Caco-2 (cell line): ENCODE data around the gene GABRP. TPM values are rescaled to one million over a fixed set of nuclear protein-coding genes. Genes with fewer than 3 reads are reported as not detected.

ENCODE experiments used
- BruUV-seq: library from RNA; stranded (reverse); fragments of 400-500 nt; replicated peaks from 2 replicates; lab custom pipeline; 2021; lab: Mats Ljungman, UMichigan
- CTCF ChIA-PET: fragments of 300-600 bp; sonication (Branson Sonifier 250); formaldehyde crosslinking; loops from one replicate; lab custom pipeline; 2022; ENCODE audit warnings: antibody characterized with exemption; lab: Charles Lee
- POLR2A ChIA-PET: fragments of 300-600 bp; sonication (Branson Sonifier 250); formaldehyde crosslinking; loops from one replicate; lab custom pipeline; 2022; ENCODE audit warnings: antibody characterized with exemption; lab: Charles Lee
- DNase-seq, 2 experiments: peaks; one replicate each; pipeline versions ENCODE4 v3.0.0 to v3.0.0-alpha.2; 2020 to 2022
- H3K27me3 ChIP-seq: replicated peaks from 2 replicates; pipeline ENCODE4 v1.6.0; 2011; ENCODE audit warnings: low read length; ENCODE audit not compliant: control insufficient read depth, insufficient read depth
- H3K36me3 ChIP-seq: 2 replicates; pipeline ENCODE4 v1.5.1; 2011; ENCODE audit warnings: low read length; ENCODE audit not compliant: control insufficient read depth, insufficient read depth
- H3K4me1 ChIP-seq: fragments of 250-450 bp; sonication (Bioruptor Pico); 2 replicates; pipeline ENCODE4 v1.5.1; 2020; ENCODE audit warnings: mild to moderate bottlenecking
- H3K4me3 ChIP-seq: 2 replicates; pipeline ENCODE4 v1.5.1; 2011; ENCODE audit warnings: low read depth, mild to moderate bottlenecking, control low read depth, low read length
- H3K9me3 ChIP-seq: fragments of 250-450 bp; sonication (Bioruptor Pico); 2 replicates; pipeline ENCODE4 v1.5.1; 2020; ENCODE audit warnings: mild to moderate bottlenecking, moderate library complexity
- H3K27ac Mint-ChIP-seq: one replicate; pipeline ENCODE4 v1.8.0; 2022; ENCODE audit warnings: mixed read lengths; ENCODE audit not compliant: unreplicated experiment
- H3K27me3 Mint-ChIP-seq: one replicate; pipeline ENCODE4 v1.8.0; 2022; ENCODE audit warnings: mixed read lengths; ENCODE audit not compliant: insufficient read depth, unreplicated experiment
- H3K36me3 Mint-ChIP-seq: one replicate; pipeline ENCODE4 v1.8.0; 2022; ENCODE audit warnings: mild to moderate bottlenecking, mixed read lengths; ENCODE audit not compliant: insufficient read depth, unreplicated experiment
- H3K4me1 Mint-ChIP-seq: one replicate; pipeline ENCODE4 v1.8.0; 2022; ENCODE audit warnings: low read depth, mixed read lengths; ENCODE audit not compliant: unreplicated experiment
- H3K4me3 Mint-ChIP-seq: one replicate; pipeline ENCODE4 v1.8.0; 2022; ENCODE audit warnings: mild to moderate bottlenecking, moderate library complexity, mixed read lengths; ENCODE audit not compliant: unreplicated experiment
- H3K9me3 Mint-ChIP-seq: one replicate; pipeline ENCODE4 v1.8.0; 2022; ENCODE audit warnings: mixed read lengths; ENCODE audit not compliant: unreplicated experiment
- intact Hi-C: fragments of 100-400 bp; cut with micrococcal nuclease; formaldehyde crosslinking; loops from one replicate; pipeline ENCODE4 v1.10.0; 2022; ENCODE audit not compliant: unreplicated experiment
- total RNA-seq: library from RNA; stranded (reverse); gene quantifications from 2 replicates; pipeline ENCODE4 v1.2.3, GENCODE V29; 2022
- TF ChIP-seq, protein P1 (sequence below), 2 experiments: fragments of 200-600 bp in 1 of 2; IDR thresholded peaks; 1 replicate in 1 of 2; 2 replicates in 1 of 2; pipeline versions ENCODE4 v1.5.1 to v1.8.0; 2011 to 2022; ENCODE audit warnings: antibody characterized with exemption in 1 of 2, control low read depth in 1 of 2, inconsistent platforms in 1 of 2, low read depth in 1 of 2, low read length in 1 of 2, mild to moderate bottlenecking in 1 of 2, moderate library complexity in 1 of 2; ENCODE audit not compliant: insufficient read depth in 1 of 2, severe bottlenecking in 1 of 2, unreplicated experiment in 1 of 2

GABRP gene
- total RNA-seq, 1 experiment from 2014 or later, result 4.8 TPM

- H3K36me3 ChIP-seq, result no peaks in the 10 kb centered on the region
- intact Hi-C loops, result loop anchor here (5.0 to 10.0 kb wide), 3 partner anchors 167 to 594 kb away; no protein-coding TSS in a partner anchor
- peaks cover 41% of the 10 kb centered on the region for H3K4me1 ChIP-seq
- ChIA-PET POLR2A (no interaction called here), CTCF (interaction anchor here (0.8 kb wide), 1 partner anchor 85 kb away, joined by 3 read pairs; no protein-coding TSS in a partner anchor)
- TF ChIP-seq, protein P1, sequence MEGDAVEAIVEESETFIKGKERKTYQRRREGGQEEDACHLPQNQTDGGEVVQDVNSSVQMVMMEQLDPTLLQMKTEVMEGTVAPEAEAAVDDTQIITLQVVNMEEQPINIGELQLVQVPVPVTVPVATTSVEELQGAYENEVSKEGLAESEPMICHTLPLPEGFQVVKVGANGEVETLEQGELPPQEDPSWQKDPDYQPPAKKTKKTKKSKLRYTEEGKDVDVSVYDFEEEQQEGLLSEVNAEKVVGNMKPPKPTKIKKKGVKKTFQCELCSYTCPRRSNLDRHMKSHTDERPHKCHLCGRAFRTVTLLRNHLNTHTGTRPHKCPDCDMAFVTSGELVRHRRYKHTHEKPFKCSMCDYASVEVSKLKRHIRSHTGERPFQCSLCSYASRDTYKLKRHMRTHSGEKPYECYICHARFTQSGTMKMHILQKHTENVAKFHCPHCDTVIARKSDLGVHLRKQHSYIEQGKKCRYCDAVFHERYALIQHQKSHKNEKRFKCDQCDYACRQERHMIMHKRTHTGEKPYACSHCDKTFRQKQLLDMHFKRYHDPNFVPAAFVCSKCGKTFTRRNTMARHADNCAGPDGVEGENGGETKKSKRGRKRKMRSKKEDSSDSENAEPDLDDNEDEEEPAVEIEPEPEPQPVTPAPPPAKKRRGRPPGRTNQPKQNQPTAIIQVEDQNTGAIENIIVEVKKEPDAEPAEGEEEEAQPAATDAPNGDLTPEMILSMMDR (IDR thresholded peaks at IDR 0.05; ENCODE audit: insufficient read depth in 1 of 2, low read depth in 1 of 2, low read length in 1 of 2, severe bottlenecking in 1 of 2, unreplicated experiment in 1 of 2), result peak; percentile 53 to 55
- no peaks in the 10 kb centered on the region for H3K9me3 ChIP-seq
- Mint-ChIP-seq H3K4me1 (peaks cover 5% of the 10 kb centered on the region), H3K27ac (peak overlapping the region; percentile 70), H3K27me3 (peaks cover 6% of the 10 kb centered on the region), H3K9me3 (no peaks in the 10 kb centered on the region), H3K36me3 (no peaks in the 10 kb centered on the region), H3K4me3 (no peak overlapping the region)
- no TSS peak for BruUV-seq
- H3K4me3 ChIP-seq, result no peak overlapping the region
- peak; percentile 57 to 58 for DNase-seq
- H3K27me3 ChIP-seq, result no peaks in the 10 kb centered on the region
Measured at GRCh38 chr5:170747851-170748250, 35.7 kb upstream of the GABRP start.

GRCh38 chr5:170748951-170749471, 34.5 kb upstream of the GABRP start:
- no peak overlapping the region for H3K4me3 Mint-ChIP-seq
- TF ChIP-seq, protein P1 (IDR thresholded peaks at IDR 0.05; ENCODE audit: insufficient read depth in 1 of 2, low read depth in 1 of 2, low read length in 1 of 2, severe bottlenecking in 1 of 2, unreplicated experiment in 1 of 2), result no peak

DNA sequence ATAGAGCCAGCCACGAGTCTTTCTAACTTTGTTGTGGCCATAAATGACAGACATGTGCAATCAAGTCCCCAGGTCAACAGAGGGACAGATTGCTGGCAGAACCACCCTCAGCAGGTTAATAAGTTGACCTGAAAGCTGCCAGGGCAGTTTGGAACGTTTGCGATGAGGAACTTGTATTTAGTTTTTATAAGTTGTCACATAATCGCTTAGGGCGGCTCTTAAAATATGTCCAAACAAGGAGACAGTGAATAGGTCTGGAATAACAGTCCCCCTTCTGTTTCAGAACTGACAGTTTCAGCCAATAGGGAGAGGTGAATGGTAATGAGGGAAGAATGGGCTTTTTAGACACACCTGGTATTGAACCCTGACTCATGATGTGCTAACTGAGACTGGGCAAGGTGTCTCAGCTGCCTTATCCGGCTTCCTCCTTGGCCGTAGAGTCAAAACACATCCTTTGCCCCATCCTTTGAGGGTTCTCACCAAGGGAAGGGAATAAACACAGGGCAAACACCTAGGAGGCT, 33.6 kb upstream of the GABRP start:
- no peaks in the 10 kb centered on the region for H3K9me3 ChIP-seq
- H3K4me3 ChIP-seq, result no peak overlapping the region
- H3K27ac Mint-ChIP-seq, result no peak overlapping the region
- DNase-seq, result no peak
- H3K4me1 Mint-ChIP-seq, result no peaks in the 10 kb centered on the region
- no peaks in the 10 kb centered on the region for H3K27me3 ChIP-seq
- CTCF ChIA-PET, result interaction anchor here (0.8 kb wide), 1 partner anchor 42 kb away, joined by 3 read pairs; no protein-coding TSS in a partner anchor
- TF ChIP-seq, protein P1 (IDR thresholded peaks at IDR 0.05; ENCODE audit: insufficient read depth in 1 of 2, low read depth in 1 of 2, low read length in 1 of 2, severe bottlenecking in 1 of 2, unreplicated experiment in 1 of 2), result no peak
- H3K27me3 Mint-ChIP-seq, result no peaks in the 10 kb centered on the region
- H3K4me1 ChIP-seq, result peaks cover 36% of the 10 kb centered on the region
- no peaks in the 10 kb centered on the region for H3K36me3 ChIP-seq
- intact Hi-C loops, result loop anchor here (5.0 to 10.0 kb wide), 3 partner anchors 165 to 592 kb away; no protein-coding TSS in a partner anchor
- H3K4me3 Mint-ChIP-seq, result no peak overlapping the region
- BruUV-seq, result no TSS peak
- H3K9me3 Mint-ChIP-seq, result peaks cover 9% of the 10 kb centered on the region
- H3K36me3 Mint-ChIP-seq, result no peaks in the 10 kb centered on the region
- POLR2A ChIA-PET, result no interaction called here

More at GRCh38 chr5:170748951-170749471, 34.5 kb upstream of the GABRP start:
- no peak for DNase-seq
- ChIA-PET POLR2A (interaction anchor here (0.6 kb wide), 1 partner anchor 240 kb away, joined by 5 read pairs; no protein-coding TSS in a partner anchor), CTCF (interaction anchor here (0.6 kb wide), 1 partner anchor 45 kb away, joined by 3 read pairs; no protein-coding TSS in a partner anchor)
- no peaks in the 10 kb centered on the region for H3K36me3 ChIP-seq
- no peaks in the 10 kb centered on the region for H3K27me3 Mint-ChIP-seq
- H3K36me3 Mint-ChIP-seq, result no peaks in the 10 kb centered on the region
- H3K4me1 Mint-ChIP-seq, result peaks cover 5% of the 10 kb centered on the region
- H3K27ac Mint-ChIP-seq, result no peak overlapping the region
- intact Hi-C loops, result loop anchor here (5.0 to 10.0 kb wide), 3 partner anchors 166 to 593 kb away; no protein-coding TSS in a partner anchor
- H3K9me3 Mint-ChIP-seq, result no peaks in the 10 kb centered on the region
- H3K4me3 ChIP-seq, result no peak overlapping the region
- no TSS peak for BruUV-seq
- H3K4me1 ChIP-seq, result peaks cover 45% of the 10 kb centered on the region
- no peaks in the 10 kb centered on the region for H3K27me3 ChIP-seq
- H3K9me3 ChIP-seq, result no peaks in the 10 kb centered on the region
